Endothelial cell of umbilical vein (primary cell): ENCODE data around the gene CEP162. TPM values are rescaled to one million over a fixed set of nuclear protein-coding genes. Genes with fewer than 3 reads are reported as not detected.

ENCODE experiments used
- BruUV-seq: library from RNA; stranded (reverse); fragments of 400-500 nt; replicated peaks from 2 replicates; lab custom pipeline; 2021; lab: Mats Ljungman, UMichigan
- CTCF ChIA-PET: fragments of 300-600, 350-600 bp; sonication (Branson Sonifier 250); formaldehyde crosslinking; loops from one replicate; lab custom pipeline; 2021; ENCODE audit warnings: antibody characterized with exemption, inconsistent platforms; lab: Charles Lee
- POLR2A ChIA-PET: fragments of 300-600, 350-600 bp; sonication (Branson Sonifier 250); formaldehyde crosslinking; loops from one replicate; lab custom pipeline; 2021; ENCODE audit warnings: antibody characterized with exemption, inconsistent platforms; lab: Charles Lee
- DNase-seq: peaks from one replicate; pipeline ENCODE4 v3.0.0-alpha.2; 2011; ENCODE audit warnings: low read depth, low spot score
- FAIRE-seq: peaks from 2 replicates; lab custom pipeline; 2011; peaks lifted over from hg19 to GRCh38; lab: Jason Lieb, UNC
- H2AFZ ChIP-seq: 2 replicates; pipeline ENCODE4 v1.6.0; 2012; ENCODE audit warnings: low read depth, low read length, control low read depth, inconsistent platforms
- H3K27ac ChIP-seq: 2 replicates; pipeline ENCODE4 v1.5.1; 2011; ENCODE audit warnings: low read depth, mild to moderate bottlenecking, control low read depth, low read length, moderate library complexity; ENCODE audit not compliant: insufficient read depth
- H3K27me3 ChIP-seq, 2 experiments: 2 replicates each; pipeline versions ENCODE4 v1.6.0 to v1.6.1; 2011; ENCODE audit warnings: low read length in 2 of 2, mixed read lengths in 1 of 2; ENCODE audit not compliant: control insufficient read depth in 2 of 2, insufficient read depth in 2 of 2
- H3K36me3 ChIP-seq, 2 experiments: 2 replicates in 1 of 2; 3 replicates in 1 of 2; pipeline ENCODE4 v1.5.1; 2011; ENCODE audit warnings: low read length in 2 of 2, mild to moderate bottlenecking in 1 of 2, moderate library complexity in 1 of 2; ENCODE audit not compliant: control insufficient read depth in 2 of 2, insufficient read depth in 2 of 2; ENCODE audit errors: extremely low read depth in 1 of 2
- H3K4me1 ChIP-seq: 3 replicates; pipeline ENCODE4 v1.5.1; 2011; ENCODE audit warnings: mild to moderate bottlenecking, low read length; ENCODE audit not compliant: control insufficient read depth, insufficient read depth; ENCODE audit errors: extremely low read depth
- H3K4me2 ChIP-seq: 2 replicates; pipeline ENCODE4 v1.6.1; 2011; ENCODE audit warnings: low read length, control low read depth, mixed read lengths; ENCODE audit not compliant: insufficient read depth
- H3K4me3 ChIP-seq, 3 experiments: fragments of 200-600 bp in 1 of 3; sonication (generic), shearing (Covaris generic) in 1 of 3; replicated peaks in 1 of 3; 2 replicates each; pipeline ENCODE4 v1.5.1; 2011 to 2016; ENCODE audit warnings: control low read depth in 3 of 3, low read length in 3 of 3, mild to moderate bottlenecking in 2 of 3, inconsistent platforms in 1 of 3, low read depth in 1 of 3, moderate library complexity in 1 of 3; ENCODE audit not compliant: insufficient read depth in 1 of 3
- H3K79me2 ChIP-seq: 2 replicates; pipeline ENCODE4 v1.6.0; 2012; ENCODE audit warnings: low read length, inconsistent platforms; ENCODE audit not compliant: control insufficient read depth, insufficient read depth
- H3K9ac ChIP-seq: replicated peaks from 2 replicates; pipeline ENCODE3; 2011; ENCODE audit warnings: low read length, control low read depth; ENCODE audit not compliant: insufficient read depth; ENCODE audit errors: extremely low read depth
- H3K9me1 ChIP-seq: replicated peaks from 3 replicates; pipeline ENCODE4 v1.6.0; 2011; ENCODE audit warnings: mild to moderate bottlenecking, low read length; ENCODE audit not compliant: control insufficient read depth, insufficient read depth; ENCODE audit errors: extremely low read depth
- H3K9me3 ChIP-seq: replicated peaks from 2 replicates; pipeline ENCODE4 v1.5.1; 2012; ENCODE audit warnings: low read length, inconsistent platforms; ENCODE audit not compliant: control insufficient read depth, insufficient read depth
- H4K20me1 ChIP-seq: replicated peaks from 2 replicates; pipeline ENCODE3; 2011; ENCODE audit warnings: mild to moderate bottlenecking, low read length; ENCODE audit not compliant: control insufficient read depth, insufficient read depth; ENCODE audit errors: extremely low read depth
- CTCF ChIP-seq, 2 donors: IDR thresholded peaks; 1 replicate in 1 of 2; 2 replicates in 1 of 2; pipeline ENCODE4 v1.5.1; 2011; ENCODE audit warnings: low read length in 2 of 2, mild to moderate bottlenecking in 2 of 2, moderate library complexity in 2 of 2, control low read depth in 1 of 2, inconsistent platforms in 1 of 2, low read depth in 1 of 2; ENCODE audit not compliant: insufficient read depth in 1 of 2; ENCODE audit errors: extremely low read depth in 1 of 2
- JUN ChIP-seq: IDR thresholded peaks from 2 replicates; pipeline ENCODE4 v1.6.1; 2011; ENCODE audit warnings: borderline replicate concordance, low read depth; ENCODE audit not compliant: insufficient read length, insufficient read depth
- MAX ChIP-seq: IDR thresholded peaks from 2 replicates; pipeline ENCODE4 v1.6.1; 2011; ENCODE audit not compliant: insufficient read depth, insufficient read length
- POLR2A ChIP-seq: IDR thresholded peaks from 2 replicates; pipeline ENCODE4 v1.6.1; 2012; ENCODE audit warnings: low read depth, mild to moderate bottlenecking, control low read depth, low read length
- POLR2AphosphoS5 ChIP-seq: IDR thresholded peaks from 2 replicates; pipeline ENCODE4 v1.6.1; 2012; ENCODE audit warnings: low read depth, mild to moderate bottlenecking, control low read depth, low read length, moderate library complexity; ENCODE audit not compliant: insufficient read depth
- dilution Hi-C: fragments of 300-500 bp; cut with MboI; formaldehyde crosslinking; loops from one replicate; pipeline ENCODE4 v1.15.0; 2019; ENCODE audit warnings: low sequenced_read_pairs; ENCODE audit not compliant: extremely low pct_ligation_motif_present
- intact Hi-C: fragments of 100-400 bp; cut with micrococcal nuclease; formaldehyde crosslinking; loops from one replicate; pipeline ENCODE4 v1.10.0; 2022
- polyA plus RNA-seq, 4 experiments: library from polyadenylated mRNA; depleted of rRNA in 3 of 4; stranded (reverse) in 3 of 4; unstranded in 1 of 4; fragments of >200 nt; gene quantifications; 2 replicates each; pipeline versions ENCODE4 v1.2.1 to v1.2.3, GENCODE V29; 2011 to 2012; ENCODE audit warnings: missing spikeins in 1 of 4
- total RNA-seq: library from RNA; stranded (reverse); gene quantifications from 2 replicates; pipeline ENCODE4 v1.2.3, GENCODE V29; 2021

The CEP162 gene
- total and polyA plus RNA-seq, 2 donors (not counting 3 experiments of a cell fraction or from before 2014, with no cell fraction given) = 0.79 to 10.8 TPM

GRCh38 chr6:84077645-84078044 lies 149.8 kb downstream of the CEP162 start:
- H4K20me1 ChIP-seq = no peaks in the 10 kb centered on the region
- BruUV-seq = no TSS peak
- dilution Hi-C loops = no loop called here
- no peaks in the 10 kb centered on the region for H3K9me1 ChIP-seq
- H3K4me2 ChIP-seq = no peak overlapping the region
- H3K9me3 ChIP-seq = no peaks in the 10 kb centered on the region
- TF ChIP-seq MAX (no peak), POLR2AphosphoS5 (no peak)
- POLR2A ChIA-PET = no interaction called here
- H3K4me3 ChIP-seq = no peak overlapping the region
- no peaks in the 10 kb centered on the region for H3K79me2 ChIP-seq
- CTCF ChIA-PET = no interaction called here
- intact Hi-C loops = no loop called here
- FAIRE-seq (no peak), DNase-seq (no peak)
- H3K27me3 ChIP-seq = no peaks in the 10 kb centered on the region
- no peak overlapping the region for H3K9ac ChIP-seq
- H3K27ac ChIP-seq = no peak overlapping the region
- H3K36me3 ChIP-seq = no peaks in the 10 kb centered on the region
- no peak overlapping the region for H2AFZ ChIP-seq
- H3K4me1 ChIP-seq = peaks cover 5% of the 10 kb centered on the region

- intact Hi-C loops (no loop called here), dilution Hi-C loops (no loop called here)
- Histone ChIP-seq H3K79me2 (no peaks in the 10 kb centered on the region), H3K9ac (no peak overlapping the region), H3K27me3 (no peaks in the 10 kb centered on the region), H3K4me2 (no peak overlapping the region), H3K9me1 (no peaks in the 10 kb centered on the region), H3K4me3 (no peak overlapping the region), H3K27ac (no peak overlapping the region), H2AFZ (peak overlapping the region; percentile 48), H3K9me3 (no peaks in the 10 kb centered on the region), H4K20me1 (no peaks in the 10 kb centered on the region), H3K36me3 (no peaks in the 10 kb centered on the region), H3K4me1 (peaks cover 5% of the 10 kb centered on the region)
- POLR2A ChIA-PET = no interaction called here
- FAIRE-seq (peak; percentile 82), DNase-seq (peak; percentile 59)
- BruUV-seq = no TSS peak
- CTCF ChIA-PET = no interaction called here
- no peak for TF ChIP-seq CTCF (IDR thresholded peaks at IDR 0.05; ENCODE audit: extremely low read depth in 1 of 2, insufficient read depth in 1 of 2, low read depth in 1 of 2, low read length in 2 of 2)
- no peak for TF ChIP-seq JUN
- no peak for TF ChIP-seq MAX
- no peak for TF ChIP-seq POLR2A
Measured at GRCh38 chr6:84074988-84075781, 152.3 kb downstream of the CEP162 start.
